Panc1 (cell line): ENCODE measurements around the gene KIAA2012. TPM values are rescaled to one million over a fixed set of nuclear protein-coding genes. Genes with fewer than 3 reads are reported as not detected.

Experiments
- ATAC-seq: fragments of 200-7000 bp; cut with Tn5 transposase; 2 replicates; pipeline ENCODE4 v1.9.1; 2020; ENCODE audit warnings: mild to moderate bottlenecking, moderate library complexity
- BruUV-seq: library from RNA; stranded (reverse); fragments of 400-500 nt; replicated peaks from 2 replicates; lab custom pipeline; 2021; lab: Mats Ljungman, UMichigan
- CTCF ChIA-PET: fragments of 300-600 bp; sonication (Branson Sonifier 250); formaldehyde crosslinking; loops from one replicate; lab custom pipeline; 2022; ENCODE audit warnings: antibody characterized with exemption; lab: Charles Lee
- POLR2A ChIA-PET: fragments of 300-600 bp; sonication (Branson Sonifier 250); formaldehyde crosslinking; loops from one replicate; lab custom pipeline; 2022; ENCODE audit warnings: antibody characterized with exemption; lab: Charles Lee
- DNase-seq: peaks from one replicate; pipeline ENCODE4 v3.0.0-alpha.2; 2010; ENCODE audit warnings: low read depth, low spot score
- H3K27ac ChIP-seq: 2 replicates; pipeline ENCODE4 v1.5.1; 2011; ENCODE audit warnings: mild to moderate bottlenecking, low read length, inconsistent platforms
- H3K27me3 ChIP-seq: fragments of 200-500 bp; sonication (Bioruptor generic); 2 replicates; pipeline ENCODE4 v1.6.0; 2014; ENCODE audit warnings: low read length, inconsistent platforms; ENCODE audit not compliant: control insufficient read depth, insufficient read depth
- H3K36me3 ChIP-seq: fragments of 200-500 bp; sonication (Bioruptor generic); 2 replicates; pipeline ENCODE4 v1.5.1; 2014; ENCODE audit warnings: inconsistent platforms, mild to moderate bottlenecking, low read length, moderate library complexity; ENCODE audit not compliant: control insufficient read depth, insufficient read depth
- H3K4me1 ChIP-seq: 2 replicates; pipeline ENCODE4 v1.5.1; 2011; ENCODE audit warnings: inconsistent platforms, mild to moderate bottlenecking, low read length, moderate library complexity; ENCODE audit not compliant: control insufficient read depth, insufficient read depth
- H3K4me3 ChIP-seq, 2 experiments: 2 replicates each; pipeline ENCODE4 v1.5.1; 2011 to 2012; ENCODE audit warnings: low read depth in 2 of 2, low read length in 2 of 2, mild to moderate bottlenecking in 2 of 2, inconsistent platforms in 1 of 2, moderate library complexity in 1 of 2
- H3K9me3 ChIP-seq: fragments of 200-500 bp; sonication (Bioruptor generic); 2 replicates; pipeline ENCODE4 v1.5.1; 2014; ENCODE audit warnings: low read depth, mild to moderate bottlenecking, inconsistent platforms, low read length, moderate library complexity; ENCODE audit not compliant: control insufficient read depth, insufficient read depth
- CTCF ChIP-seq: fragments of 450-650 bp; IDR thresholded peaks from 2 replicates; pipeline ENCODE4 v1.5.1; 2017; ENCODE audit warnings: mild to moderate bottlenecking
- POLR2AphosphoS5 ChIP-seq: IDR thresholded peaks from 2 replicates; pipeline ENCODE4 v1.6.1; 2012; ENCODE audit warnings: mild to moderate bottlenecking, low read depth, low read length, moderate library complexity
- REST ChIP-seq, 2 experiments: IDR thresholded peaks; 2 replicates each; pipeline ENCODE4 v1.6.1; 2011 to 2012; ENCODE audit warnings: low read depth in 2 of 2, control low read depth in 1 of 2, low read length in 1 of 2, mild to moderate bottlenecking in 1 of 2, moderate library complexity in 1 of 2; ENCODE audit not compliant: insufficient read depth in 1 of 2
- SIN3A ChIP-seq: IDR thresholded peaks from 2 replicates; pipeline ENCODE4 v1.6.1; 2012; ENCODE audit warnings: low read depth, mild to moderate bottlenecking, low read length, moderate library complexity, borderline replicate concordance; ENCODE audit not compliant: insufficient read depth
- TCF7L2 ChIP-seq: IDR thresholded peaks from 2 replicates; pipeline ENCODE4 v1.6.1; 2011; ENCODE audit warnings: mild to moderate bottlenecking, low read depth, low read length, inconsistent platforms
- in situ Hi-C: cut with HindIII; loops from 2 replicates; pipeline ENCODE4 v1.10.0; 2016; ENCODE audit warnings: low sequenced_read_pairs, low pct_unique_long_range_greater_than_20kb
- intact Hi-C: fragments of 100-400 bp; cut with micrococcal nuclease; formaldehyde crosslinking; loops from one replicate; pipeline ENCODE4 v1.10.0; 2022; ENCODE audit not compliant: unreplicated experiment
- total RNA-seq: library from RNA; stranded (reverse); gene quantifications from one replicate; pipeline ENCODE4 v1.2.1, GENCODE V29; 2021; ENCODE audit not compliant: unreplicated experiment

The KIAA2012 gene
- total RNA-seq, 1 experiment from 2014 or later = not detected

- CTCF ChIA-PET = no interaction called here
- POLR2A ChIA-PET = no interaction called here
- ATAC-seq (no peak), DNase-seq (no peak)
- BruUV-seq = no TSS peak
- Histone ChIP-seq H3K4me3 (no peak overlapping the region), H3K36me3 (no peaks in the 10 kb centered on the region), H3K27me3 (peaks cover 4% of the 10 kb centered on the region; the same call in 1 of the 2 replicates), H3K4me1 (no peaks in the 10 kb centered on the region), H3K9me3 (no peaks in the 10 kb centered on the region), H3K27ac (no peak overlapping the region)
- intact Hi-C loops (no loop called here), in situ Hi-C loops (no loop called here)
- TF ChIP-seq TCF7L2 = no peak
- no peak for TF ChIP-seq CTCF
- no peak for TF ChIP-seq REST (IDR thresholded peaks at IDR 0.05; ENCODE audit: insufficient read depth in 1 of 2, low read depth in 2 of 2, low read length in 1 of 2)
- no peak for TF ChIP-seq POLR2AphosphoS5
- no peak for TF ChIP-seq SIN3A
Observed at GRCh38 chr2:202115479-202115971, 42.5 kb downstream of the KIAA2012 start.

- ATAC-seq (no peak), DNase-seq (no peak)
- in situ Hi-C loops (no loop called here), intact Hi-C loops (no loop called here)
- Histone ChIP-seq H3K4me1 (no peaks in the 10 kb centered on the region), H3K9me3 (no peaks in the 10 kb centered on the region), H3K36me3 (no peaks in the 10 kb centered on the region), H3K27me3 (peaks cover 4% of the 10 kb centered on the region; the same call in 1 of the 2 replicates), H3K27ac (no peak overlapping the region), H3K4me3 (no peak overlapping the region)
- BruUV-seq = no TSS peak
- TF ChIP-seq SIN3A = no peak
- TF ChIP-seq REST (IDR thresholded peaks at IDR 0.05; ENCODE audit: insufficient read depth in 1 of 2, low read depth in 2 of 2, low read length in 1 of 2) = no peak
- TF ChIP-seq POLR2AphosphoS5 = no peak
- TF ChIP-seq CTCF = no peak
- TF ChIP-seq TCF7L2 = no peak
- ChIA-PET POLR2A (no interaction called here), CTCF (no interaction called here)
Observed at GRCh38 chr2:202116691-202117090, 43.6 kb downstream of the KIAA2012 start.
